ENCODE data around the gene KCNE3. TPM values are rescaled to one million over a fixed set of nuclear protein-coding genes. Genes with fewer than 3 reads are reported as not detected.

Gene KCNE3
- total RNA-seq, 1 donor from 2014 or later = 20.9 TPM

- H3K36me3 ChIP-seq = no peaks in the 10 kb centered on the region
- no peaks in the 10 kb centered on the region for H3K4me1 ChIP-seq
- intact Hi-C loops (cut with DNase I) = loop anchor here (10.0 kb wide), 2 partner anchors 58 to 178 kb away; no protein-coding TSS in a partner anchor
- no peak overlapping the region for H3K27ac ChIP-seq
- H3K4me3 ChIP-seq = no peak overlapping the region
- no peak for TF ChIP-seq CTCF (IDR thresholded peaks at IDR 0.05)
- no peaks in the 10 kb centered on the region for H3K27me3 ChIP-seq
- no peaks in the 10 kb centered on the region for H3K9me3 ChIP-seq
- ATAC-seq = peak; percentile 69
- DNase-seq = no peak
These were observed 24.7 kb downstream of the KCNE3 start for GRCh38 chr11:74442636-74443035.

GRCh38 chr11:74438681-74439080 lies 28.7 kb downstream of the KCNE3 start:
- H3K4me3 ChIP-seq = no peak overlapping the region
- no peak for DNase-seq
- TF ChIP-seq CTCF (IDR thresholded peaks at IDR 0.05) = no peak
- H3K27ac ChIP-seq = no peak overlapping the region
- intact Hi-C loops (cut with DNase I) = no loop called here
- ATAC-seq = no peak
- H3K36me3 ChIP-seq = no peaks in the 10 kb centered on the region
- H3K4me1 ChIP-seq = no peaks in the 10 kb centered on the region
- H3K9me3 ChIP-seq = no peaks in the 10 kb centered on the region
- H3K27me3 ChIP-seq = no peaks in the 10 kb centered on the region

GRCh38 chr11:74437441-74438042 lies 29.8 kb downstream of the KCNE3 start:
- ATAC-seq (no peak), DNase-seq (no peak)
- Histone ChIP-seq H3K4me1 (no peaks in the 10 kb centered on the region), H3K4me3 (no peak overlapping the region), H3K27ac (no peak overlapping the region), H3K36me3 (no peaks in the 10 kb centered on the region), H3K9me3 (no peaks in the 10 kb centered on the region), H3K27me3 (no peaks in the 10 kb centered on the region)
- TF ChIP-seq CTCF (IDR thresholded peaks at IDR 0.05) = no peak
- intact Hi-C loops (cut with DNase I) = no loop called here

- no peak overlapping the region for H3K27ac ChIP-seq
- H3K27me3 ChIP-seq = no peaks in the 10 kb centered on the region
- intact Hi-C loops (cut with DNase I) = no loop called here
- ATAC-seq = no peak
- no peak for TF ChIP-seq CTCF (IDR thresholded peaks at IDR 0.05)
- DNase-seq = no peak
- H3K9me3 ChIP-seq = no peaks in the 10 kb centered on the region
- H3K36me3 ChIP-seq = no peaks in the 10 kb centered on the region
- H3K4me3 ChIP-seq = no peak overlapping the region
- H3K4me1 ChIP-seq = no peaks in the 10 kb centered on the region
These were observed 32.8 kb downstream of the KCNE3 start for GRCh38 chr11:74434528-74434927.

GRCh38 chr11:74429205-74429604 lies 38.1 kb downstream of the KCNE3 start:
- ATAC-seq (no peak), DNase-seq (no peak)
- H3K27ac ChIP-seq = no peak overlapping the region
- TF ChIP-seq CTCF (IDR thresholded peaks at IDR 0.05) = no peak
- H3K36me3 ChIP-seq = no peaks in the 10 kb centered on the region
- intact Hi-C loops (cut with DNase I) = no loop called here
- H3K4me3 ChIP-seq = no peak overlapping the region
- no peaks in the 10 kb centered on the region for H3K27me3 ChIP-seq
- H3K9me3 ChIP-seq = no peaks in the 10 kb centered on the region
- H3K4me1 ChIP-seq = no peaks in the 10 kb centered on the region

GRCh38 chr11:74427384-74427886 lies 39.9 kb downstream of the KCNE3 start:
- no peaks in the 10 kb centered on the region for H3K4me1 ChIP-seq
- H3K27me3 ChIP-seq = no peaks in the 10 kb centered on the region
- H3K27ac ChIP-seq = no peak overlapping the region
- TF ChIP-seq CTCF (IDR thresholded peaks at IDR 0.05) = no peak
- intact Hi-C loops (cut with DNase I) = no loop called here
- no peak overlapping the region for H3K4me3 ChIP-seq
- DNase-seq = no peak
- ATAC-seq = no peak
- H3K9me3 ChIP-seq = no peaks in the 10 kb centered on the region
- no peaks in the 10 kb centered on the region for H3K36me3 ChIP-seq

All from upper lobe of right lung (tissue), 1 donor.